ENCODE results near the gene LILRA6. TPM values are rescaled to one million over a fixed set of nuclear protein-coding genes. Genes with fewer than 3 reads are reported as not detected.

LILRA6 gene
- total RNA-seq, 2 donors from 2014 or later: 0.54 to 2.3 TPM

DNA sequence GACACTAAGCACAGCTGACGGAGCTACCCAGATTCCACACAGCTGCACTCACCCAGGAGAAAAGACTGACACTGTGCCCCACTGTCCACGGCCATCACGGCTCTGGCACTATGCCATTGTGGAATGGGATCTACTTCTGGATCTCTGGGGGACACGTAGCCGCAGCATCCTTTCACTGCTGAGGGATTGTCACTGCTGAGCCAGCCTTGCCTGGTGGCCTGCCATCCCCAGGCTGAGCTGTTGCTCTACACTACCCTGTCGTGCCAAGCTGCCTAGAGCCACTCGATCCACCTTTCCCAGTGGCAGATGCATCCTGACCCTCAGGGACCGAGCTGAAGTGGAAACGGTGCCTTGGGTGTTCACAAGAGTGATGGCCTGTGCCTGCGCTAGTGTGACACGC, 19.5 kb upstream of the LILRA6 start:
- intact Hi-C loops (cut with DNase I): no loop called here
- H3K27ac ChIP-seq: no peak overlapping the region
- H3K9me3 ChIP-seq: no peaks in the 10 kb centered on the region
- H3K4me3 ChIP-seq: no peak overlapping the region
- peak; percentile 10 for DNase-seq
- TF ChIP-seq CTCF (IDR thresholded peaks at IDR 0.05): no peak
- H3K36me3 ChIP-seq: no peaks in the 10 kb centered on the region
- H3K9ac ChIP-seq (ENCODE audit: low read depth in 2 of 2, low read length in 2 of 2): no peak overlapping the region
- H3K4me1 ChIP-seq: no peaks in the 10 kb centered on the region
- peaks cover 3% of the 10 kb centered on the region for H3K27me3 ChIP-seq

DNA sequence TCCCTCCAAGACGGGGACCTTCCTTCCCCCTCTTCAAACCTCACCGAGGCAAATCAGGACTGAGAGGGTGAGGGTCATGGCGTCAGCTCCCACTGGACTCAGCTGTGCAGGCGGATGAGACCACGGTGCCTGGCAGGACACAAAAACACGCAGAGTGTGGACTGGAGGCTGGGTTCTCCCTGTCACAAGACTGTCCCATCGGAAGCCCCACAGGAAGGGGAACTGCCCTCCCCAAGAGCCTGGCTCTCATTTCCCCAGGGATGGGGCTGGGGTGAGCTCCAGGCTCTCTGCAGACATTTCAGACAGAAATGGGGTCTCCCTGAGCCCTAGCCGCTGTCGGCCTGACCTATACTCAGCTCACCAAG, 14.5 kb upstream of the LILRA6 start, which contains the start of gene LILRB5:
LILRB5 (minus strand) TSS at position 158 of the 365 bp plus-strand sequence; CDS start at position 78, 80 bp downstream.
- no peak within 1 kb of the TSS for H3K27ac ChIP-seq
- no peak for TF ChIP-seq CTCF (IDR thresholded peaks at IDR 0.05)
- H3K9ac ChIP-seq (ENCODE audit: low read depth in 2 of 2, low read length in 2 of 2): no peak within 1 kb of the TSS
- no peak for DNase-seq
- no peak within 1 kb of the TSS for H3K4me3 ChIP-seq
- intact Hi-C loops (cut with DNase I): no loop called here
- no peaks in the 10 kb centered on the region for H3K4me1 ChIP-seq
- H3K27me3 ChIP-seq: peaks cover 3% of the 10 kb centered on the region
- H3K9me3 ChIP-seq: no peaks in the 10 kb centered on the region
- H3K36me3 ChIP-seq: no peaks in the 10 kb centered on the region

GRCh38 chr19:54256250-54257115, 13.9 kb upstream of the LILRA6 start:
- no peaks in the 10 kb centered on the region for H3K36me3 ChIP-seq
- intact Hi-C loops (cut with DNase I): no loop called here

DNA sequence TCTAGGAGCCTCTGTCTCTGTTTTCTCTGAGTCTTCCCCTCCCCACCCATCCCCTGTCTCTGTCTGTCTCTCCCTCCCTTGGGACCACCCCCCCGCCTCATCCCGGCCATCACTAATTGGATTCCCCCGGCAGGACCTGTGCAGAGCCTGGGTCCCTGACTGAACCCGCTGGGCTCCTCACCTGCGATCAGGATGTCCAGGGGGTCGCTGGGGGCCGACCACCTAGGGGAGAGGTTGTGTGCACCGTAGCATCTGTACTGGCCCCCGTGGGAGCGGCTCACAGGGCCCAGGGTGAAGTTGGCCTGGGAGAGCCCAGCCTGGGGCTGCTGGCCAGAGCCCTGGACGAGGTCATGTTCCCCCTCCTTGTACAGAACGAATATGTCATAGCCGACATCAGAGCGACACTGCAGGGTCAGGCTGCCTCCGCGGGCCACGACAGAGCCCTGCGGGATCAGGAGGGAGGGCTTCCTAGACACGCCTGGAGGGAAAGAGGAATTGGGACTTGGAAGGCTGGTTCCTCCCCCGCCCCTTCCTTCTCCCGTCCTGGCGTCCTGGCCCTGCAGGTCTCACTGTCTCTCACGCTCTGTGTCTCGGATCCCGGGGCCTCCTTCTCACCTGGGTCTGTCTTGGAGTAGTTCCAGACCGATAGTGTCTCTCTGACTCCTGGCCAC, 12.7 kb upstream of the LILRA6 start:
- Histone ChIP-seq H3K27me3 (peaks cover 3% of the 10 kb centered on the region), H3K4me1 (no peaks in the 10 kb centered on the region), H3K36me3 (no peaks in the 10 kb centered on the region), H3K9ac (ENCODE audit: low read depth in 2 of 2, low read length in 2 of 2) (no peak overlapping the region), H3K27ac (no peak overlapping the region), H3K4me3 (no peak overlapping the region), H3K9me3 (no peaks in the 10 kb centered on the region)
- intact Hi-C loops (cut with DNase I): no loop called here
- no peak for DNase-seq
- TF ChIP-seq CTCF (IDR thresholded peaks at IDR 0.05): no peak

More at GRCh38 chr19:54256250-54257115, 13.9 kb upstream of the LILRA6 start:
- no peak for TF ChIP-seq CTCF (IDR thresholded peaks at IDR 0.05)
- H3K9ac ChIP-seq (ENCODE audit: low read depth in 2 of 2, low read length in 2 of 2): no peak overlapping the region
- no peaks in the 10 kb centered on the region for H3K4me1 ChIP-seq
- no peaks in the 10 kb centered on the region for H3K9me3 ChIP-seq
- DNase-seq: no peak
- no peak overlapping the region for H3K4me3 ChIP-seq
- peaks cover 3% of the 10 kb centered on the region for H3K27me3 ChIP-seq
- H3K27ac ChIP-seq: no peak overlapping the region

- Histone ChIP-seq H3K27ac (no peak overlapping the region), H3K9ac (ENCODE audit: low read depth in 2 of 2, low read length in 2 of 2) (no peak overlapping the region), H3K4me3 (no peak overlapping the region), H3K36me3 (no peaks in the 10 kb centered on the region), H3K4me1 (no peaks in the 10 kb centered on the region), H3K9me3 (no peaks in the 10 kb centered on the region), H3K27me3 (peaks cover 3% of the 10 kb centered on the region)
- no peak for TF ChIP-seq CTCF (IDR thresholded peaks at IDR 0.05)
- intact Hi-C loops (cut with DNase I): no loop called here
- no peak for DNase-seq
Measured at GRCh38 chr19:54254195-54254906, 11.8 kb upstream of the LILRA6 start.
